ENCODE measurements around the gene HERC4.
"Not testable (repeated sequence)": the region's sequence is repeated elsewhere in the genome, so short reads cannot be mapped to it uniquely, and the experiment has no call there.

The HERC4 gene

DNA sequence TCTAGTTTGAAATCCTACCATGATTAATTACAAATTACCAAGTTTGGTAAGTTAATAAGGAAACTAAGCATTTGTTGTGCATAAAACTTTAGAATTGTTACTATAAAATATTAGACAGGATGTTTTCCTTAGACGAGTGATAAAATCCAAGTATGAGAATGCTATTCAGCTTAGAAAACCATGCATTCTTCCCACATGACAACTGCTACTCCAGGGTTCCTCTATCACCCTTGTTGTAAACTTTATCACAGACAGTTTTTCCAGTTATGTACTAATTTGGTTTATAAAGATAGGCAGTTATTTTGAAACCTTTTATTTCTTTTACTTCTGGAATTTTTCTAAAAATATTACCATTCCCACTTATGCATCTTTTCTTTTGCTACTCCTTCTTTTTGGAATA is 138.7 kb downstream of the HERC4 start:
- no peak for FAIRE-seq

- no peak for FAIRE-seq
Observed at GRCh38 chr10:67935223-67935622, 139.9 kb downstream of the HERC4 start.

GRCh38 chr10:67934336-67934735 is 140.7 kb downstream of the HERC4 start:
- FAIRE-seq = no peak

DNA sequence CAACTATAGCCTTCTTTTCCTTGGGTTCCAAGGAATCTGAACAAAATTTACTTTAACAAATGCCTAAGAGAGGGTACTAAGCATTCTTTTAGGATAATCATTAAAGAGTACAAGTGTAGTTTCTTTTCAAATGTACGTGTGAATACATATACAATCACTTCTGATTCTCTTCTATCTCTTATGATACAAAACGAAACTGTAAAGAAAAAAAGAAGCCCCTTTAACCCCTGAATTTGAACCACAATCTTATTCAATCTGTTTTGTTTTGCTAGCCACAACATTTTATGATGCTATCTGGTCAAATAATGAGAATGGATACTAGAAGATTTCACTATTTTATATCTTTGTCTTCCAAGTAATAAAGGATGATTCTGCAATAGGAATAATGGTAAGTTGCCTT is 141.9 kb downstream of the HERC4 start:
- FAIRE-seq = no peak

DNA sequence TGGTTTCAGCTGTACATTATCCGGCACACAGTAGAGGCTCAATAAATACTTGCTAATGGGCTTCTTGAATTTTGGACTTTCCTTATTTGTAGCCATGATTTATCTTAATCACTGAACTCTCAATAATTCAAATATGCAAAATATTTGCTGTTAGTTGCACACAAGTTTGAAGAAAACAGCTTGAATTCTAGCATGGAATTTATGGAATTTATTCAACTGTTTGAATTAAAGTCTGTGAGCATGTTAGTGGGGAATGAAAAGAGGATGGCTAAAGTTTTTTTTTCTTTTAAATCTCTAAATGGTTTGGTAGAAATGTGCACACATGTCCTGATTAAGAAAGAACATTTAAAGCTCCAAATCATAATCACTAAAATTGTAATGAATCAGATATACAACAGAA is 148.1 kb downstream of the HERC4 start:
- no peak for FAIRE-seq

- no peak for FAIRE-seq
Observed at GRCh38 chr10:67925449-67926005, 149.6 kb downstream of the HERC4 start.

DNA sequence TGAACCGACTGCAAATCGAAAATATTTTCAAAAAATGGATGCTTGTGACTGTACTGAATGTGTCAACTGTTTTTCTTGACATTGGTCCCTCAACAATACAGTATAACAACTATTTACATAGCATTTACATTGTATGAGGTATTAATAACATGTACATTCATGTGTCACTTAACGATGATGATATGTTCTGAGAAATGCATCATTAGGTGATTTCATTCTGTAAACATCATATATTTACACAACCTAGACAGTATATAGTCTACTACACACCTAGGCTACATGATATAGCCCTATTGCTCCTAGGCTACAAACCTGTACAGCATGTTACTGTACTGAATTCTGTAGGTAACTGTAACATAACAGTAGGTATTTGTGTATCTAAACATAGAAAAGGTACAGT is 150.9 kb downstream of the HERC4 start:
- no peak for FAIRE-seq

GRCh38 chr10:67923551-67923950 is 151.5 kb downstream of the HERC4 start:
- no peak for FAIRE-seq

- no peak for FAIRE-seq
Observed at GRCh38 chr10:67921065-67921464, 154.0 kb downstream of the HERC4 start.

GRCh38 chr10:67917679-67918078 is 157.4 kb downstream of the HERC4 start:
- FAIRE-seq = no peak

GRCh38 chr10:67917169-67917568 is 157.9 kb downstream of the HERC4 start:
- no peak for FAIRE-seq

DNA sequence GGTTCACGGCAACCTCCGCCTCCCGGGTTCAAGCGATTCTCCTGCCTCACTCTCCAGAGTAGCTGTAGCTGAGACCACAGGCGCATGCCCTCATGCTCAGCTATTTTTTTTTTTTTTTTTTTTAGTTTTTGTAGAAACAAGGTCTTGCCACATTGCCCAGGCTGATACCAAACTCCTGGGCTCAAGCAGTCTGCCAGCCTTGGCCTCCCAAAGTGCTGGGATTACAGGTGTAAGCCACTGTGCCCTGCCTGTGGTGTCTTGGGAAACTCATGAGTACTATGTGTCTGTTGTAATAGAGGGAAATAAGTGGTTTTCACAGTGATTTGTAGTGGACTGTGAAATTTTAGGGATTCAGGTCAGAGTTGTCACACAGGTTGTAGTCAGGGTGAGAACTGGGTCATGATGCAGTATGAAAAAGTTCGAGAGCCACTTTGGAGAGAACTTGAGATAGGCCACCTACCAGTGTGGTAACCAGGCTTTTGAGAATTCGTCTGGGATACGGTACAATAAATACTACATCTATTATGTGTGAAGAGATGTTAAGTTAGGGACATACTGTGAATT is 160.2 kb downstream of the HERC4 start:
- FAIRE-seq = no peak

DNA sequence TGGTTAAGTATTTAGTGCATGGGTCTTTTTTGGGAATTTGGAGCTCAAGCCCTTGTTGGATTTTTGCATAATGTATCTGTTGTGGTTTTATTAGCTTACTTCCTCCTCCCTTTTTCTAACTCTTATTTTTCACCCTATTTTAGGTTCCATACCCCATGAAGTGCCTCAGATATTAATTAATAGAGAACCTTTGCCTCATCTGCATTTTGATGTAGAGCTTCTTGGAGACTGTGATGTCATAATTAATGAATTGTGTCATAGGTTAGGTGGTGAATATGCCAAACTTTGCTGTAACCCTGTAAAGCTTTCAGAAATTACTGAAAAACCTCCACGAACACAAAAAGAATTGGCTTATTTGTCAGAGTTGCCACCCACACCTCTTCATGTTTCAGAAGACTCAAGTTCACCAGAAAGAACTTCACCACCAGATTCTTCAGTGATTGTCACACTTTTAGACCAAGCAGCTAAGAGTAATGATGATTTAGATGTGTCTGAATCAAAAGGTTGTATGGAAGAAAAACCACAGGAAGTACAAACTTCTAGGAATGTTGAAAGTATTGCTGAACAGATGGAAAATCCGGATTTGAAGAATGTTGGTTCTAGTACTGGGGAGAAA is 162.6 kb downstream of the HERC4 start:
- FAIRE-seq = no peak

DNA sequence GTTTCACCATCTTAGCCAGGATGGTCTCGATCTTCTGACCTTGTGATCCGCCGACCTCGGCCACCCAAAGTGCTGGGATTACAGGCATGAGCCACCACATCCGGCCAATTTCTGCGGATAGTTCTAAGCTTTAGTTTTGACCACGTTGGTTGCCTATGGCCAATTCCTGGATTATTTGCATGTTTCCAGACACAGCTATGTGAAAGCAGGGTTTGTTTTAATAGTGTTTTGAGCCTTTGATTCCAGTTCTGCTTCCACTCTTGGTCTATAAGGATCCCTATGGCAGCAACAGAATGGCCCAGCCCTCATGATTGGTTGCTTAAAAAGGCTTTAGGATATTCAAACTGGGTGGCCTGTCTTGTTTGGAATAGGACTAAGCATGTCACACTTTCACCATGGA is 171.5 kb downstream of the HERC4 start:
- FAIRE-seq = no peak

DNA sequence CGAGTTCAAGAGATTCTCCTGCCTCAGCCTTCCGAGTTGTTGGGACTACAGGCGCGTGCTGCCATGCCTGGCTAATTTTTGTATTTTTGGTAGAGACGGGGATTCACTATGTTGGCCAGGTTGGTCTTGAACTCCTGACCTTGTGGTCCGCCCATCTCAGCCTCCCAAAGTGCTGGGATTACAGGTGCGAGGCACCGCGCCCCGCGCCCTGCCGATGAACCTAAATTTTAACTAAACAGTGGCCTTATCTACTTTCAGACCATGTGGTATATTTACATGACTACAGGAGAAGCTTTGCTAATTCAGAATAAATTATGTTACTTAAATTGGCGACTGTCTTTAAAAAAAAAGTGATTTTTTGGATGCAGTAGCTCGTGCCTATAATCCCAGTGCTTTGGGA is 181.4 kb downstream of the HERC4 start:
- no peak for FAIRE-seq

GRCh38 chr10:67884842-67885670 is 190.0 kb downstream of the HERC4 start:
- no peak for FAIRE-seq

- no peak for FAIRE-seq
Observed at GRCh38 chr10:67884313-67884841, 190.7 kb downstream of the HERC4 start, which contains the start of gene SIRT1. SIRT1 (plus strand) TSS chr10:67884656; CDS start chr10:67884722, 66 bp downstream.

DNA sequence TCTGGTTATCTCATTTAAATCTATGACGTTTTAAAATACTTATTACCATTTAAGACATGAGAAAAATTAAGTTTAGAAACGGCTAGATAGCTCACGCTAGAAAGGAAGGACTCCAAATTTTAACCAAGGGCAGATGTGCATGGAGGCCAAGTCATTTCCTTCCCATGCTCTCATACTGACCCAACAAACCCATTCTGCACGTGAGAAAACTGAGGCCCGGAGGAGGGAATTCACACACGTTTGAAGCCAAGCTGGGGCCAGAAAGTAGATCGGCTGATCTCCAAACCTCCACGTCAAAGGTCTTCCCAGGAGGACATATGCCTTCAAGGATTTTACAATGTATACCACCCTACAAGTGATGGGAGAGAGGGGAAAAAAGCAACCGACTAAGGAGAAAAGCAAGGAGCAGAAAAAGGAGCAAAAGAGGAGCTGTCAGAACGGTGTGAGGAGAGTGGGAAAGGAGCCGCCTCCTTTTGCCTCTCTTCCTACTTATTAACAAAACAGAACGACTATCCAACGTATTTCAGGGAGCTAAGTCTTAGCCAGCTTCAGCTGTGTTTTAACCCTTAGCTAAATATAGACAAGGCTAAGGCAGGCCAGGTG is 191.3 kb downstream of the HERC4 start:
- FAIRE-seq = no peak

DNA sequence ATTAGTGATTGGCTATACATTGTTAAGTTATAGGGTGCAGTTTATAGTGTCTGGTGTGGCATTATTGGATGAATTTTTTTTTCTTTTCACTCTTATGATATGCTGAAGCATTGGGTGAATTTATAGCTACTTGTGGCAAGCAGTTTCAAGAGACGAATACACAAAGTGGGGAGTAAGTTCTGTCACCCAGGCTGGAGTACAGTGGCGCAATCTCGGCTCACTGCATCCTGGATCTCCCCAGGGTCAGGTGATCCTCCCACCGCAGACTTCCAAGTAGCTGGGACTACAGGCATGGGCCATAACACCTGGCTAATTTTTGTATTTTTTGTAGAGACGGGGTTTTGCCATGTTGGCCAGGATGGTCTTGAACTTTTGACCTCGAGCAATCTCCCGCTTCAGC is 196.9 kb downstream of the HERC4 start:
- FAIRE-seq = no peak

DNA sequence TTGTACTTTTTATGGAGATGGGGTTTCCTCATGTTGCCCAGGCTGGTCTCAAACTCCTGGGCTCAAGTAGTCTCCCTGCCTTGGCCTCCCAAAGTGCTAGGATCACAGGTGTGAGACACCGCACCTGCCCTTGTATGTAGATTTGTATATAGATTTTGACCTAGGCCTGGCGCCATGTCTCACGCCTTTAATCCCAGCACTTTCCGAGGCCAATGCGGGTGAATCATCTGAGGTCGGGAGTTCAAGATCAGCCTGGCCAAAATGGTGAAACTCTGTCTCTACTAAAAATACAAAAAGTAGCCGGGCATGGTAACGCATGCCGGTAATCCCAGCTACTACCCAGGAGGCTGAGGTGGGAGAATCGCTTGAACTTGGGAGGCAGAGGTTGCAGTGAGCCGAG is 197.7 kb downstream of the HERC4 start:
- FAIRE-seq = not testable (repeated sequence)

DNA sequence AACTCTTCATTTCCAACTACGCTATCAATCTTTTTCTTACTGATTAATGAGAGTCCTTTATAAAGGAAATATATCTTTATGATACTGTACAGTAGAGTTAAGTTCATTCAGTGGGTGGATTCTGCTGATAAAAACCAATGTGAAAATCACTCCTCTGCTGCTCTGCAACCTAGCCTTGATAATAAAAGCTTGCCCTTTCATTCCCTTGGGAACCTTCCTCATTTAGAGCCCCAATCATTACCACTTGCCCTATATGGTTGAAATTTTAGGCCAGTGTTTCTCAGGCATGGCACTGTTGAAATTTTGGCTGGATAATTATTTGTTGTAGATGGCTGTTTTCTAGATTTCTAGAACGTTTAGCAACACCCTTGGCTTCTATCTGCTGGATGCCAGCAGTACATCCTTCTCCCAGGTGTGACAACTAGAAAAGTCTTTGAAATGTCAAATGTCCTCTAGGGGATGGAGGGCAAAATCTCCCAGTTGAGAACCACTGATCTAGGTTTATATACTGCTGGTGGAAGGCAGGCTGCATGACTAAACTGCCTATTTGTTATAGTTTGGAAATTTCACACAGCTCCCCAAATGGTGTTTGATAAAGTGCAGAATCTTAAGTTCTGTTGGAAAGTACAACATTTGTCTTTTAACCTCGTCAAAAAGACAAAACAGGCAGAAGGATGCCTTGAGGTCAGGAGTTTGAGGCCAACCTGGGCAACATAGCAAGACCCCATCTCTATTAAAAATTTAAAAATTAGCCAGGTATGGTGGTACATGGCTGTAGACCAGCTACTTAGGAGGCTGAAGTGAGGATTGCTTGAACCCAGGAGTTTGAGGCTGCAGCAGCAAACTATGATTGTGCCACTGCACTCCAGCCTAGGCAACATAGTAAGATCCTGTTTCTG is 199.5 kb downstream of the HERC4 start:
- no peak for FAIRE-seq
